ENCODE measurements around the gene CAMTA1.
"Not testable (repeated sequence)": the region's sequence is repeated elsewhere in the genome, so short reads cannot be mapped to it uniquely, and the experiment has no call there.

Gene CAMTA1

DNA sequence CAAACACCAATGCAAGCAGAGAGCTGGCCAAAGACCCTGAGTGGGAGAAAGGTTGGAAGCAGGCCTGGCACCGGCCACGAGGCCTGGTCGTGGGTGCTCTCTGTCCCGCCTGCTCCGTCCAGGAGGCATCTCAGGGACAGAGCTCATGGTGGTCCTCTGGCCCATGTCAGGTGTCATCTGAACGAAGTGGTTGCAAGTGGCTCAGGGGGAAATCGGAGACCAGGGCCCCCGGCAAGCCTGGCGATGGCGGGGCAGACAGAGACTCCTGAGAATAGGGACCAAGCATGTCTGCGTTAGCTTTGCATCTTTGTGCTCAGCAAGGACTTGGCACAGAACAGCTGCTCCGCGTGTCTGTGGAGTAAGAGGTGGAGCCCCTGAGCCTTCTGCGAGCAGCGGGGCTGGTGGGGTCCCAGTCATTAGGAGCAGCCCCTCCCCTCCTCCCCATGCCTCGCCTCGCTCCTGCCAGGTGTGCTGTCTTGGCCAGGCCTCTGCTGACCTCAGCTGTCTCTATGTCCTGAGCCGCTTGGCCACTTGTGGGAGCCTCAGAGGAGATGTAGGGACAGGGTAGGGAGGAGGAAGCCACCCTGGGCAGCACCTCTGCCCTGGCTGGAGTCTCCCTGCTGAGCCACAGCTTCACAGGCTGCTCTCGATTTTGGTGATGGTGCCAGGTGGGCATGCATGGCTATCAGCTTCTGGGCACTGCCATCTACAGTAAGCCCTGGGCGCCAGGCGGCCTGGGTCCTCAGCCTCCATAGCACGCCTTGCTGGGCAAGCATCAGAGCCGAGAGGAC lies 622.9 kb downstream of the CAMTA1 start:
- in situ Hi-C loops (cut with MboI; ENCODE audit: low sequenced_read_pairs): no loop called here

DNA sequence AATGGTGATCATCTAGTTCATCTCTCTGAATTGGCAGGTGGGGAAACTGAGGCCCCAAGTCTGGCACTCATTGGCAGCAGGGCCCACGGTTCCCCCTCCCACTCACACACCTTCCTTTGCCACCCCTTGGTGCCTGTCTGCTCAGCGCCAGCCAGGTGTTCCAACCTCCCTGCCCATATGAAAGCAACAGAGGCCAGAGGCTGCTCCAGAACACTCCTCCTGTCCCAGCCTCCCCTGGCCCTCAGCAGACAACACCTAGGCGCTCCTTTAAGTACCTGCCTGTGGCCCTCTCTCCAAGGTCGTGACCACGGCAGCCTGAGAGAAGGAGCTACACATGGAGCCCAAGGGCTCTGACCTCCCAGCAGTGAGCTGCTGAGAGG lies 623.5 kb downstream of the CAMTA1 start:
- in situ Hi-C loops (cut with MboI; ENCODE audit: low sequenced_read_pairs): no loop called here

DNA sequence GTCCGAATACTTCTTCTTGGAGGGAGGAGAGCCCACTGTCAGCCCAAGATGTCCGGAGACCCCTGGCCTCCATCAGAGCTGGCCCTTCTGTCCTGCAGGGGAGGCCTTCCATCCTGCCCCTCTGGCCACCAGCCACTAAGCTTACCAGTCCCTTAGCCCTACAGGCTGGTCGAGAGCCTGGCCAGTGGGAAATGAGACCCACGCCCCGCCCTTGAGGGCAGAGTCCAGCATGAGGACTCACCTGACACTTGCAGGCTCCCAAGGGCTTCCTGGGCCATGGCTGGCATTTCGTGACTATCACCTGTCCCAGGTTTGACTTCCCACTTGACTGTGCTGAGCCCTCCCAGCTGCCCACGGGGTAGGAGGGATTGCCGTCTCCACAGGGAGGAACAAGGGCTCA lies 624.0 kb downstream of the CAMTA1 start:
- in situ Hi-C loops (cut with MboI; ENCODE audit: low sequenced_read_pairs): no loop called here

DNA sequence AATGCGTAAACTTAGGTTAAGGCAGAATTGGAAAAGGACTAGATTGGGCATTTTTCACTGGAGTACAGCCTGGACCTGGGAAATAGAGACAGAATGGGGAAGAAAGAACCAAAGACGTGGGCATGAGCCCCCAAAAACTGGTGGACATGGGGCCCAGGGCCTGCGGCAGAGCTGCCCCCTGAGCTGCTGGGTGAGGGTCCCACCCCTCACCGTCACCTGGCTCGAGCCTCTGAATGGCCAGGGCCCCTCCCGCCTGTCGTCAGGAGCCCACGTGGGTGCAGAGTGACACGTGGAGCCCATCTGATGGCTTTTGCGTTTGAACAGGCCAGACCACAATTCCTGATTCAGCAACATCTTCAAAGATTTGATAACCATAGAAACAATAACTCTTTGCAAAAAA lies 624.9 kb downstream of the CAMTA1 start:
- in situ Hi-C loops (cut with MboI; ENCODE audit: low sequenced_read_pairs): no loop called here

DNA sequence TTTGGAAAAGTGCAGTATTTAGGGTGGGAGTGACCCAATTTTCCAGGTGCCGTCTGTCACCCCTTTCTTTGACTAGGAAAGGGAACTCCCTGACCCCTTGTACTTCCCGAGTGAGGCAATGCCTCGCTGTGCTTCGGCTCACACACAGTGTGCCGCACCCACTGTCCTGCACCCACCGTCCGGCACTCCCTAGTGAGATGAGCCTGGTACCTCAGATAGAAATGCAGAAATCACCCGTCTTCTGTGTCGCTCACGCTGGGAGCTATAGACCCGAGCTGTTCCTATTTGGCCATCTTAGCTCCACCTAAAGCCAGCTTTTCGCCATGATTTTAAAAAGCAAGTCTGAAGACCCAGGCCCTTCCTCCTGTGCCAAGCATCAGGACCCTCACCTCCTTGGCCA lies 632.4 kb downstream of the CAMTA1 start:
- in situ Hi-C loops (cut with MboI; ENCODE audit: low sequenced_read_pairs): not testable (repeated sequence)

DNA sequence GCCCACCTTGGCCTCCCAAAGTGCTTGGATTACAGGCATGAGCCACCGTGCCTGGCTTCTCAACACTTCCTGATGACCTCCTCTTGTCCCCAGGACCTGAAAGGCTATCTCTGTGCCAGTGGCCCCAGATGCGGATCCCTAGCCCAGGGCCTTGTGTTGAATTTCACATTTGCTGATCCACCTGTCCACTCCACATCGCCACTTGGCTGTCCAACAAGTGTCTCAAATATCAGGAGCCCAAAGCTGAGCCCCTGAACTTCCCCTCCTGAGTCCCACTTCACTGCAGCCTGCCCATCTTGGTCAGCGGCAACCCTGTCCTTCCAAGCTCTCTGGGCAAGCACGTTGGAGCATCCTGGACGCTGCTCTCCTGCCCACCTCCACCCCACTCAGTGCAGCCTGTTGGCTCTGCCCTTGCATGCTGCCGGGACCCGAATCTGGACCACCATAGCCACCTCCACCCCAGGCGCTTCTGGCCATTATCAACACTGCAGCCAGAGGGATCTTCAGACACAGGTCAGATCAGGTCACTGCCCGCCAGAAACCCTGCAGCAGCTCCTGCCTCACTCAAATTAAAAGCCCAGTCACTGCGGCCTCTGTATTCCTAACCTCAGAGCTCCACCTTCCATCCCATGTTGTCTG lies 633.3 kb downstream of the CAMTA1 start:
- in situ Hi-C loops (cut with MboI; ENCODE audit: low sequenced_read_pairs): no loop called here

DNA sequence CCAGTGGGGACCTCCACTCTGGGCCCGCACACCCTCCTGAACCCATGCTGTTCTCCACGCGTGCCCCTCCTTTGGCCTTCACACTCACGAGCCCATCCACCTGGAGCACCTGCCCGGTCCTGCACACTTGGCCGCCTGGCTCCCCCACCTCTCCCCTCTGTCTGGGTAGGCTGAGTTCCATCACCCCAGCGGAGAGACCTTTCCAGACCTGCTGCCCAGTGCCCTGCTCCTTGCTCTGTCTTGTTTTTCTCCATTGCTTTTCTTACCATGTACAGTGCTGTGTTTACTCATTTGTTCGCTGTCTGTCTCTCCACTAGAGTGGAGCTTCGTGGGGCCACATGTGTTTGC lies 634.8 kb downstream of the CAMTA1 start:
- in situ Hi-C loops (cut with MboI; ENCODE audit: low sequenced_read_pairs): no loop called here

DNA sequence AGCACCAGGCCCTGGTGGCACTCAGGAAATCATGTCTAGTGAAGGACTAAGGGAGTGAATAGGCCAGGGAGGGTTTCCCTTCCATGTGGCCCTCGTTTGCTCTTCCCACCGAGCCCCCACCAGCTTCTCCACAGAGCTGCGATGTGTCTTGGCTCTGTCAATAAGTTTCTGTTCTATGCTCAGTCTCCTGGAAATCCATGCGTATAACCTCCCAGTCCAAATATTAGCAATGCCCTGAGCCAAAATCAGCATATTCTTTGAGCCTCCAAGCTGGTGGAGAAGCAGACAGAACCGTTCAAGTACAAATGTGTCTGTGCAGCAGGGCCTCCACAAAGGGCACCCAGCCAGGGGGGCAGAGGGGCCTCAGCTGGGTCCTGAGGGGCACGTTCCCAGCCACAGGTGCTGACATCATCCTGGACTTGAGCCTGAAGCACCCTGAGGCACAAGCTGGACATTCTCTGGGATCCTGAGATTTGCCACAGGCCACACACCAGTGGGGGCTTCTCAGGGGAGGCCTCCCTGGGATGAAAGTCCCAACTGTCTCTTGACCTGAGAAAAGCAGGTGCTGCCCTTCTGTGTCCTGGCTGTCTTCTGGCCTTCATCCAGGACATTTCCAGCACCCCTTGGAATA lies 635.3 kb downstream of the CAMTA1 start:
- in situ Hi-C loops (cut with MboI; ENCODE audit: low sequenced_read_pairs): no loop called here

DNA sequence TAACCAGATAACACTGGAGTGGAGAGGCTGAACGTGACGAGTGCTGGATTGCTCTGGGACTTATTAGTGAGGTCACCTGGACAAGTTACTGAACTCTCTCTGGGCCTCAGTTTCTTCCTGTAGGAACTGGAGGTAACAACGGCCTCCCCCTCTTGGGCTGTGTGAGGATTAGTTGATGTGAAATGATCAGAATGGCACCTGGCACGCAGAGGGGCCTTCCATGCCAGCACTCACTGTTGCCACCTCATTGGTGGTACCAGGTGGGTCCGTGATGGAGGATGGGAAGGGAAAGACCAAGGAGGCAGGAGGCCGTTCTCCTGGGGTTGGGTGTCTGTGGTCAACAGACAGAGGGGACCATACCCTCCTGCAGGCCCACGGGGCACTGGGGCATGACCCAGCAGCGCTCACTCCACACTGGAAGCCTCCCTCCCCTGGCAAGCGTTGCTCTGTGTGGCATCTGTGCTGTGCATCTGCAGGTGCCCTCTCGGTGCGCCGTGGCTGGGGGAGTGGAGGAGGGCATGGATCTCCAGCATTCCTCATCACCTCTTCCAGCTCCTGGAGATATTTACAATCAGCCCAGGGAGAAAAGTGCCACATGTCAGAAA lies 636.3 kb downstream of the CAMTA1 start:
- in situ Hi-C loops (cut with MboI; ENCODE audit: low sequenced_read_pairs): no loop called here

DNA sequence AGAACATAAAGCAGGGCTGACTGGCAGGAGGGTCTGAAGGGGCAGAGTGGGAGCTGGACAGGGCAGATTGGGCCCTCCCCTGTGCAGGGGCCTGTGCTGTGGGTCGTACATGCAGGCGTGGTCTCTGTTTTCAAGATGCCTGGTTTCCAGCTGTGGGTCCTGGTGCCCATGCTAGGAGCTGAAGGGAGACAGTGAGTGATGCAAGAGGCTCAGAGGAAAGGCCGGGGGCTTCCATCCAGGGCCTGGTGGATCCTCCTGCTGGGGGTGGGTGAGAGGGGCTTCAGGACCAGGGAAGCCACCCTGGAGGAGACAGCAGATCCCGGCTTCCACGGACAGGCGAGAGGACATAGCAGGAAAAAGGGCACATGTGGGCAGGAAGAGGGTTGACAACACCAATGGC lies 636.8 kb downstream of the CAMTA1 start:
- in situ Hi-C loops (cut with MboI; ENCODE audit: low sequenced_read_pairs): no loop called here

DNA sequence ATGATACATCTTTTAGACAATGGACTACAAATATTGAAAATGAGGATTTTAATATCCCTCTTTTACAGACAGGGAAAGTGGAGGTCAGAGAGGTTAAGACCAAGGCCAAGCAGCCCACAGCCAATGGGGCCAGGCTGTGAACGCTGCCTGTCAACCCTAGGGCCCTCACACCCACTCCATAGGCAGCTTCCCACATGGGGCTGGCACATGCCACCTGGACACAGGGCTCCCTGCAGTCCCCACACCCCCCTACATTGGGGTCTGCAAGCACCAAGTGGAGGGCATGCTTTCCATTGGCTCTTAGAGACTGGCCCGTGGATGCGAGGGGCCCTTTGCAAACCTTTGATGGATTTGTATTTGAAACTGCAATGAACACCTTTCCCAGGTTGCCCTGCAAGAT lies 637.3 kb downstream of the CAMTA1 start:
- in situ Hi-C loops (cut with MboI; ENCODE audit: low sequenced_read_pairs): no loop called here

DNA sequence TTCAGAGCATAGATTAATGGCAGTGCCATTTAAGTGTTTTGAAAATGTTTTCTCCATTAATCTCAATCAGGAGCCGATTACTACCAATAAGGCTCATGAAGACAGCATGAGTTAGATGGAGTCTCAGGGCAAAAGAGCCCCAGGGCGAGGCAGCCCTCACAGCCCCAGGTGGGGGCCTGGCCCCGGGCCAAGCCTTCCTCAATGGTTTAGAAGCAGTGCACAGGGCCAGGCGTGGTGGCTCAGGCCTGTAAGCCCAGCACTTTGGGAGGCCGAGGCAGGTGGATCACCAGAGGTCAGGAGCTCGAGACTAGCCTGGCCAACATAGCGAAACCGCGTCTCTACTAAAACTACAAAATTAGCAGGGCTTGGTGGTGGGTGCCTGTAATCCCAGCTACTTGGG lies 637.7 kb downstream of the CAMTA1 start:
- in situ Hi-C loops (cut with MboI; ENCODE audit: low sequenced_read_pairs): no loop called here

DNA sequence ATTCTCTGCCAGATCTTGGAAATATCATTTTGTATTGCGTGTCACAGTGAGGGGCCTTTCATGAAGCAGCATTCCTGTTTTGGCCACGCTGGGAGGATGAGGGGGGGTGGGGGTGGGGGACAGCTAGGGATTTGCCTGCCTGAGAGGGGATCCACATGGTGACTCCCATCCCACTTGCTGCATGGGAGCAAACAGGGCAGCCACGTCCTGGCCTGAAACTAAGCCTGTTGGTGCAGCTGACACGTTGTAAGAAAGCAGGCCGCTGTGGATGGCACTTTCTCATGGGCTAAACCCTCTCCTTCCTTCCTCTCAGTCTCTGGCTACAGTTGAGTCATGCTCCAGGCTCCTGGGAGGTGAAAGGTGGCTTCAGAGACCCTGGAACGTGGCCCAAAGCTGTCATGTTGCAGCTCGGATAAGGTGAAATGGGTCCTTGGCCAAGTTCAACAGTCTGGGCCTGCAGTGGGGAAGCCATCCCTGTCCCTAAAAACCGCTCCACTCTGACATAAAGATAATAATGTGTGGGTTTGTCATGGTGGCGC lies 639.2 kb downstream of the CAMTA1 start:
- in situ Hi-C loops (cut with MboI; ENCODE audit: low sequenced_read_pairs): no loop called here

DNA sequence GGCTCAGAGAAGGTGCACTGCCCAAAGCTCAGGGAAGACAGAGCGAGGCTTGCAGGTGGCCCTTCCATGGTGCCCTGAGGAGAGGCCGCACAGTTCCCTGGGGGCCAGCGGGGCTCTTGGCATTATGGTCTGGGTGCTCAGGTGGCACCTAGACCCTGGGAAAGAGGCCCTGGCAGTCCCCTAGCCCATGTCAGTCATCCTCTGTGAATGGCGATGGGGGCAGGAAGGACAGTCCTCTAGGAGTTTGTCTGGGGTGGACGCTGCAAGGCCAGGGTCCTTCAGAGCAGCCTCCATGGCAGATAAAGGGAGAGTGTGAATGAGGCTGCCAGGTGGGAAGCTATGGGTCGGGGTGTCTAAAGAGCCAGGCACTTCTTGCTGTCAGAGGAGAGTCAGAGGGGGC lies 640.0 kb downstream of the CAMTA1 start:
- in situ Hi-C loops (cut with MboI; ENCODE audit: low sequenced_read_pairs): no loop called here

DNA sequence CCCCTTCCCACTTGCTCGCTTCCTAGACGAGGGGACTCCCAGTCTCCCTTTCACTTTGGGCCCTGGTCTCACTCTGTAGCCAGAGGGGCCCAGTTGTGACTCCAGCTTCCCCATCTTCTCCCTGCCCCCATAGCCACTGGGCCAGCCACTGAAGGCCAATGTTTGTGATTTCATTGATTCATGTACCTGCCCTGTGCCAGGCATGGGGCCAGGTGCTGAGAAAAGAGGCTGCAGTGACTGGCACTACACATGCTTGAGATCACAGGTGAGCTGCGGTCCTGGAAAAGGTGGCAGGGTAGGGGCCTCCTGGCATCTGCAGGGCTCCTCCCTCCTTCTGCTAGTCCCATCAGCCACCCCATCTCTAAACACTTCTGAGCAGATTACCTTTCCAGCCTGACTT lies 640.5 kb downstream of the CAMTA1 start:
- in situ Hi-C loops (cut with MboI; ENCODE audit: low sequenced_read_pairs): no loop called here

DNA sequence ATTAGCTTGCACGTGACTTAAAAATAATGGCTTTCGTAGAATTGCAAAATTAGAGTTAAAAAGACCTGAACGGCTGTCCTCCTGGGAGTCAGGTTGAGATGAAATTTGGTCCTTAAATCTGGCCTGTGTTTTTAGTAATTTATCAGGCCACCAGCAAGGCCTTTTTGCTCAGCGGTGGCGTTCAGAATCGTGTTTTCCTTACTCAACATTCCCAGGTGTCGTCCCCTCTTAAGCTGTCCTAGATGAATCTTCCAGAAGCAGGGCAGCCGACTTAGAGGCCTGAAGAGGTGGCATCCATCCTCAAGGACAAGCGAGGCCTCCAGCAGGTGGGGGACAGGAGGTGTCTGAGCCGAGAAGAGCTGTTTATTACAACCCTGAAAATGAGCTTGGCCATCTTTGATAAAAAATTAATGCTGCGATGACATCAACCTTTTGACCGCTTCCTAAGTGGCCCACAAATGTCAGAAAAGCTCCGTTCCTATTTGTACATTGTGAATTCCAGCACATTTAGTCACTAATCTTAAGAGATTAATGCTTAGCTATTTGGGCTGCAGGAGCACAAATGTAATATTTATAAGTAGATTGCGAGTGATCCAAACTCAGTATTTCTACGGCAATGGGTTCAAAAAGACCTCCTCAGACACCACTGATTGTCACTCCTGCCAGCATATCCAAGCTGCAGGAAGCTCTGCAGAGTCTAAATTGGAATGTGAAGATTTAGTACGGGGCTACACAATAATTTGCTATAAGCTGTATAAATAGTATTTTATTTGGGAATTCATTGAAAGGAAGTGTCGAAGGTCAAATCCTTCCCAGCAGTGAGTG lies 641.7 kb downstream of the CAMTA1 start:
- in situ Hi-C loops (cut with MboI; ENCODE audit: low sequenced_read_pairs): no loop called here

DNA sequence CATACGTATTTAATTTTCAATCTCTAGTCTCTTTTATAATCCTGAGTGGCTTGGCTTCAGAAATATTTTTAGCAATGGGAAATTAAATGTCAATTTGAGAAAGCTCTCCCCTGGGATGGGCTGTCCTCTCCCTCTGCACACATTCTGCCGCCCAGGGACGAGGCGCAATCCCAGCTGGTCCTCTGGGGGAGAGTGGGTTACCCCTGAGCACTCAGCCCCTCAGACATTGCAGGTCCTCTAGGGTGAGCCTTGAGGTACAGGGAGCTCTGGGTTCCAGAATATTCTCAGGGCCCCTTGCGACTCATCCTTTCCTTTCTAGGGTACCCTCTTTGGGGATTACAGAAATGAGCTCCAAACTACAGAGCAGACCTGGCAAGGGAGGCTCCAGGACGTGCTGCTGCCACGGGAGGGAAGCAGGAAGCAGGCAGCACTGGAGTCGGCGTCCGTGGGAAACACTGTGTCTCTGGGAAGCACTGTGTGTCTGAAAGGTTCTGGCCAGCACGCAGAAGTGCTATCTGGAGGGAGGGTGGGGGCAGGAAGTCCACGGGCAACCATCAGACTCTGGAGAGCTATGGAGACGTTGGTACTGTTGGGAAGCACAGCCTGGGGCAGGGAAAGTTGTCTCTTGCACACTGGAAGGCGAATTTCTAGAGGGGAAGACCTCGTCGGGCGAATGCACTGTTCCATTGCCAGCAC lies 642.5 kb downstream of the CAMTA1 start:
- in situ Hi-C loops (cut with MboI; ENCODE audit: low sequenced_read_pairs): no loop called here

DNA sequence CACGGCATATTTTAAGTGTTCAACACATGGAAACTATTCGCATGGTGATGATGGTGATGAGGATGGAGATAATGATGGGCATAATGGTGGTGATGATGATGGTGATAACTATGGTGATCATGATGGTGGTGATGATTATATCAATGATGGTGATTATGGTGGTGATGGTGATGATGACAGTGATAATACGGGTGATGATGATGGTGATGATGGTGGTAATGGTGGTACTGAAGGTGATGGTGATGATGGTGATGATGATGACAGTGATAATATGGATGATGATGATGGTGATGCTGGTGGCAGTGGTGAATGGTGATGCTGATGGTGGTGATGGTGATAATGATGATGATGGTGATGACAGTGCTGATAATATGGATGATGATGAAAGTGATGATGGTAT lies 644.0 kb downstream of the CAMTA1 start:
- in situ Hi-C loops (cut with MboI; ENCODE audit: low sequenced_read_pairs): no loop called here

DNA sequence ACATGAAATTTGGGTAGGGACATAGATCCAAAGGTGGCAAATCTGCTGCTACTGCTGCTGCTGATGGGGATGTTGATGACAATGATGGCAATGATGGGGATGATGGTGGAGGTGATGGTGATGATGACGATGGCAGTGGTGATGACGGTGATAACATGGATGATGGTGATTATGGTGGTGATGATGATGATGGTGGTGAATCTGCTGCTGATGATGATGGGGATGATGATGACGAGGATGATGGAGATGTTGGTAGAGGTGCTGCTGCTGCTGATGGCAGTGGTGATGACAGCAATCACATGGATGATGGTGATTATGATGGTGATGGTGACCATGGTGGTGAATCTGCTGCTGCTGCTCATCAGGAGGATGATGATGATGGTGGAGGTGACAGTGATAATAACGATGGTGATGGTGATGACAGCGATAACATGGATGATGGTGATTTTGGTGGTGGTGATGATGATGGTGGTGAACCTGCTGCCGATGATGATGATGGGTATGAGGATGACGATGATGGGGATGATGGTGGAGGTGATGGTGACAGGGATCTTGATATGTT lies 644.9 kb downstream of the CAMTA1 start:
- in situ Hi-C loops (cut with MboI; ENCODE audit: low sequenced_read_pairs): no loop called here

DNA sequence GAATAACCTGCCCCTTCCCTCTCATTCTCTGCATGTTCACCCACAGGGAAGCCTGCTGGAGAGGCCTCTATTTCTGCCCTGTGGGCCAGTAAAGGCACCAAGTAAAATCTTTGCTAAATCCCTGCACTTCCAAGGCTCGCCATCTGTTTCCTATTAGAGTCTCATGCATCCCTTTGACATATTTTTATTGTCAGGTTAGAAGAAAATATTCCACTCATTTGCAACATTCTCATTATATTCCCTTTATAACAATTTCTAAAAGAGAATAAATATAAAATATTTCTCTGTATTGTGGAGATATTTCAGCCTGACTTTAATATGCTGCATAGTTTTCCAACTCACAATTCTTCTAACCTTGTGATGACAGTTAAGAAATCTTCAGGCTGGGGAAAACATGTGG lies 645.4 kb downstream of the CAMTA1 start:
- in situ Hi-C loops (cut with MboI; ENCODE audit: low sequenced_read_pairs): no loop called here
